Measurements from ENCODE around the gene PSMA6. TPM values are rescaled to one million over a fixed set of nuclear protein-coding genes. Genes with fewer than 3 reads are reported as not detected.

The PSMA6 gene
- total and polyA plus RNA-seq, 2 of the 13 experiments (the other 11 are each of a cell fraction or from before 2014, with no cell fraction given): 525 to 1,109 TPM

GRCh38 chr14:35355981-35356841, 64.0 kb downstream of the PSMA6 start (continued):
- TF ChIP-seq ZNF18 (CRISPR knock-in tag; IDR thresholded peaks at IDR 0.05; ENCODE audit: insufficient replicate concordance) (no peak), ZNF782 (CRISPR knock-in tag; IDR thresholded peaks at IDR 0.05; ENCODE audit: borderline replicate concordance) (peak; percentile 73; the same call in 1 of the 2 replicates), ZNF878 (CRISPR knock-in tag; IDR thresholded peaks at IDR 0.05) (peak; percentile 87; the same call in 1 of the 2 replicates), KDM6A (CRISPR knock-in tag; IDR thresholded peaks at IDR 0.05; ENCODE audit: low read depth) (peak; percentile 62; the same call in 1 of the 2 replicates), RFX5 (IDR thresholded peaks at IDR 0.05; ENCODE audit: low read depth, low read length) (no peak), HNRNPUL1 (IDR thresholded peaks at IDR 0.05; ENCODE audit: low read depth, low read length) (no peak), ZNF543 (CRISPR knock-in tag; IDR thresholded peaks at IDR 0.05) (peak; percentile 86), MAFF (IDR thresholded peaks at IDR 0.05; ENCODE audit: low read depth, low read length) (no peak), PHF5A (CRISPR knock-in tag; IDR thresholded peaks at IDR 0.05; ENCODE audit: low read depth, unreplicated experiment) (peak; percentile 63), CBX1 (IDR thresholded peaks at IDR 0.05; ENCODE audit: low read depth) (no peak), HMG20B (CRISPR knock-in tag; conservative IDR thresholded peaks at IDR 0.05) (0 out of 2 replicates have a peak, but pooled peaks have one; percentile 28), ZSCAN9 (CRISPR knock-in tag; IDR thresholded peaks at IDR 0.05; ENCODE audit: borderline replicate concordance) (peak; percentile 77; the same call in 1 of the 2 replicates), ZNF281 (CRISPR knock-in tag; IDR thresholded peaks at IDR 0.05; ENCODE audit: borderline replicate concordance) (peak; percentile 46; the same call in 1 of the 2 replicates), MLLT10 (CRISPR knock-in tag; IDR thresholded peaks at IDR 0.05) (no peak), FOXO4 (CRISPR knock-in tag; conservative IDR thresholded peaks at IDR 0.05) (0 out of 2 replicates have a peak, but pooled peaks have one; percentile 93), ZSCAN29 (CRISPR knock-in tag; conservative IDR thresholded peaks at IDR 0.05) (peak; percentile 96), FOXC1 (CRISPR knock-in tag; IDR thresholded peaks at IDR 0.05; ENCODE audit: borderline replicate concordance) (peak; percentile 41; the same call in 1 of the 2 replicates), RBM22 (optimal IDR thresholded peaks at IDR 0.05; ENCODE audit: low read length) (no peak), ZBTB37 (CRISPR knock-in tag; IDR thresholded peaks at IDR 0.05) (0 out of 2 replicates have a peak, but pooled peaks have one; percentile 16), CENPBD1 (CRISPR knock-in tag; IDR thresholded peaks at IDR 0.05; ENCODE audit: borderline replicate concordance, low read depth) (no peak), NCOR1 (IDR thresholded peaks at IDR 0.05; ENCODE audit: borderline replicate concordance, low read length) (peak; percentile 98)
